Measurements from ENCODE around the gene KRT13. TPM values are rescaled to one million over a fixed set of nuclear protein-coding genes. Genes with fewer than 3 reads are reported as not detected.

Gene KRT13
- total and polyA plus RNA-seq, 2 donors (not counting 1 experiment from before 2014, with no cell fraction given): not detected

GRCh38 chr17:41552455-41552854, 47.0 kb upstream of the KRT13 start:
- Histone ChIP-seq H3K4me3 (replicated peaks in 1 of 4; ENCODE audit: control extremely low read depth in 1 of 4, insufficient read depth in 1 of 4, low read depth in 3 of 4, low read length in 4 of 4) (no peak overlapping the region), H3K9ac (ENCODE audit: insufficient read depth, low read length) (no peak overlapping the region), H4K20me1 (ENCODE audit: control insufficient read depth, extremely low read depth, insufficient read depth, low read length) (no peaks in the 10 kb centered on the region), H3K4me2 (ENCODE audit: extremely low read depth, insufficient read depth, low read length) (no peak overlapping the region), H3K27me3 (ENCODE audit: control insufficient read depth, insufficient read depth, low read length) (peaks cover 8% of the 10 kb centered on the region), H3K4me1 (ENCODE audit: control insufficient read depth, extremely low read depth, insufficient read depth, low read length) (peaks cover 19% of the 10 kb centered on the region), H3K79me2 (ENCODE audit: control insufficient read depth, insufficient read depth, low read length) (no peaks in the 10 kb centered on the region), H2AFZ (ENCODE audit: low read length) (no peak overlapping the region), H3K36me3 (ENCODE audit: control insufficient read depth, insufficient read depth, low read length) (no peaks in the 10 kb centered on the region), H3K9me3 (ENCODE audit: control insufficient read depth, insufficient read depth, low read depth, low read length) (no peaks in the 10 kb centered on the region), H3K27ac (ENCODE audit: insufficient read depth, low read length) (no peak overlapping the region)
- TF ChIP-seq EZH2 (IDR thresholded peaks at IDR 0.05; ENCODE audit: low read length, missing control alignments) (no peak), CTCF (conservative IDR thresholded peaks at IDR 0.05 in 1 of 2, IDR thresholded peaks at IDR 0.05 in 1 of 2; ENCODE audit: low read depth in 1 of 2, low read length in 2 of 2) (no peak)
- DNase-seq (ENCODE audit: low read depth in 2 of 2): no peak

- H3K79me2 ChIP-seq (ENCODE audit: control insufficient read depth, insufficient read depth, low read length): no peaks in the 10 kb centered on the region
- H3K27ac ChIP-seq (ENCODE audit: insufficient read depth, low read length): no peak overlapping the region
- H3K27me3 ChIP-seq (ENCODE audit: control insufficient read depth, insufficient read depth, low read length): peaks cover 8% of the 10 kb centered on the region
- no peak overlapping the region for H3K4me2 ChIP-seq (ENCODE audit: extremely low read depth, insufficient read depth, low read length)
- no peak overlapping the region for H2AFZ ChIP-seq (ENCODE audit: low read length)
- H3K4me3 ChIP-seq (replicated peaks in 1 of 4; ENCODE audit: control extremely low read depth in 1 of 4, insufficient read depth in 1 of 4, low read depth in 3 of 4, low read length in 4 of 4): no peak overlapping the region
- no peak overlapping the region for H3K9ac ChIP-seq (ENCODE audit: insufficient read depth, low read length)
- H3K4me1 ChIP-seq (ENCODE audit: control insufficient read depth, extremely low read depth, insufficient read depth, low read length): peaks cover 19% of the 10 kb centered on the region
- H4K20me1 ChIP-seq (ENCODE audit: control insufficient read depth, extremely low read depth, insufficient read depth, low read length): no peaks in the 10 kb centered on the region
- no peaks in the 10 kb centered on the region for H3K36me3 ChIP-seq (ENCODE audit: control insufficient read depth, insufficient read depth, low read length)
- TF ChIP-seq CTCF (conservative IDR thresholded peaks at IDR 0.05 in 1 of 2, IDR thresholded peaks at IDR 0.05 in 1 of 2; ENCODE audit: low read depth in 1 of 2, low read length in 2 of 2) (no peak), EZH2 (IDR thresholded peaks at IDR 0.05; ENCODE audit: low read length, missing control alignments) (no peak)
- peak in 1 of 2 donors; percentile 58 for DNase-seq (ENCODE audit: low read depth in 2 of 2)
- no peaks in the 10 kb centered on the region for H3K9me3 ChIP-seq (ENCODE audit: control insufficient read depth, insufficient read depth, low read depth, low read length)
Observed at GRCh38 chr17:41551365-41551764, 46.0 kb upstream of the KRT13 start.

GRCh38 chr17:41549596-41550039, 44.2 kb upstream of the KRT13 start:
- TF ChIP-seq EZH2 (IDR thresholded peaks at IDR 0.05; ENCODE audit: low read length, missing control alignments) (no peak), CTCF (conservative IDR thresholded peaks at IDR 0.05 in 1 of 2, IDR thresholded peaks at IDR 0.05 in 1 of 2; ENCODE audit: low read depth in 1 of 2, low read length in 2 of 2) (no peak)
- H3K79me2 ChIP-seq (ENCODE audit: control insufficient read depth, insufficient read depth, low read length): no peaks in the 10 kb centered on the region
- peaks cover 19% of the 10 kb centered on the region for H3K4me1 ChIP-seq (ENCODE audit: control insufficient read depth, extremely low read depth, insufficient read depth, low read length)
- H3K36me3 ChIP-seq (ENCODE audit: control insufficient read depth, insufficient read depth, low read length): no peaks in the 10 kb centered on the region
- H3K9ac ChIP-seq (ENCODE audit: insufficient read depth, low read length): no peak overlapping the region
- H4K20me1 ChIP-seq (ENCODE audit: control insufficient read depth, extremely low read depth, insufficient read depth, low read length): no peaks in the 10 kb centered on the region
- no peaks in the 10 kb centered on the region for H3K27me3 ChIP-seq (ENCODE audit: control insufficient read depth, insufficient read depth, low read length)
- no peaks in the 10 kb centered on the region for H3K9me3 ChIP-seq (ENCODE audit: control insufficient read depth, insufficient read depth, low read depth, low read length)
- H3K4me2 ChIP-seq (ENCODE audit: extremely low read depth, insufficient read depth, low read length): no peak overlapping the region
- H3K4me3 ChIP-seq (replicated peaks in 1 of 4; ENCODE audit: control extremely low read depth in 1 of 4, insufficient read depth in 1 of 4, low read depth in 3 of 4, low read length in 4 of 4): no peak overlapping the region
- peak overlapping the region; percentile 5 for H3K27ac ChIP-seq (ENCODE audit: insufficient read depth, low read length)
- DNase-seq (ENCODE audit: low read depth in 2 of 2): peak in 1 of 2 donors; percentile 81
- H2AFZ ChIP-seq (ENCODE audit: low read length): no peak overlapping the region

All from fibroblast of lung (primary cell).